GM21576 (cell line): ENCODE data around the gene PAH.
"Not testable (repeated sequence)": the region's sequence is repeated elsewhere in the genome, so short reads cannot be mapped to it uniquely, and the experiment has no call there.

ENCODE experiments used
- ATAC-seq: cut with Tn5 transposase; IDR thresholded peaks from one replicate; pipeline ENCODE4 v1.9.1; 2021; ENCODE audit warnings: mild to moderate bottlenecking, moderate library complexity; ENCODE audit not compliant: unreplicated experiment

PAH gene

DNA sequence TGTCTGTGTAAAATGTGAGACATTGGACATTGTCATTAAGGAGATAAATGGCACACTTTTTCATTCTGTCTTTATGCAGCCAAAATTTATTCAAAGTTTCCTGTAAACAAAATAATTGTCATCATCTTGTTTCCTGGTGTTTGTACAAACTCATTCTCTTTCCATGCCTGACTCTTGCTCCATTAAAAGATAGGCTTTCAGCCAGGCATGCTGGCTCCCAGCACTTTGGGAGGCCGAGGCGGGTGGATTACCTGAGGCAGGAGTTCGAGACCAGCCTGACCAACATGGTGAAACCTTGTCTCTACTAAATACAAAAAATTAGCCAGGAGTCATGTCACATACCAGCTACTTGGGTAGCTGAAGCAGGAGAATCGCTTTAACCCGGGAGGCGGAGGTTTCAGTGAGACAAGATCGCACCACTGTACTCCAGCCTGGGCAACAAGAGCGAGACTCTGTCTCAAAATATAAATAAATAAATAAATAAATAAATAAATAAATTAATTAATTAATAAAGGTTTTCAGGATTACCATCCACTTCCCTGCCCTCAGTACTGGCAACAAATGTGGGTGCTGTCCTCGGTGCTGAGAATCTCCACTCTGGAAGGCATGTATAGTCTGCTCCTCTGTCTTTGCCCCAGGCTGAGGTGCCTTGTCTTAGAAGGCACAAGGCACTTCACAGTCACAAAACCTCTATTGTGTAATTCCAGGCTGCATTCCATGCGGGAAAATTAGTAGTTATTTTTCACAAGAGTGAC, 83.2 kb downstream of the PAH start:
- no peak for ATAC-seq

DNA sequence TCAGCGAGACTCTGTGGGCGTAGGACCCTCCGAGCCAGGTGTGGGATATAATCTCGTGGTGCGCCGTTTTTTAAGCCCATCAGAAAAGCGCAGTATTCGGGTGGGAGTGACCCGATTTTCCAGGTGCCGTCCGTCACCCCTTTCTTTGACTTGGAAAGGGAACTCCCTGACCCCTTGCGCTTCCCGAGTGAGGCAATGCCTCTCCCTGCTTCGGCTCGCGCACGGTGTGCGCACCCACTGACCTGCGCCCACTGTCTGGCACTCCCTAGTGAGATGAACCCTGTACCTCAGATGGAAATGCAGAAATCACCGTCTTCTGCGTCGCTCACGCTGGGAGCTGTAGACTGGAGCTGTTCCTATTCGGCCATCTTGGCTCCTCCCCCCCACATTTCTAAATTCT, 84.2 kb downstream of the PAH start:
- not testable (repeated sequence) for ATAC-seq

DNA sequence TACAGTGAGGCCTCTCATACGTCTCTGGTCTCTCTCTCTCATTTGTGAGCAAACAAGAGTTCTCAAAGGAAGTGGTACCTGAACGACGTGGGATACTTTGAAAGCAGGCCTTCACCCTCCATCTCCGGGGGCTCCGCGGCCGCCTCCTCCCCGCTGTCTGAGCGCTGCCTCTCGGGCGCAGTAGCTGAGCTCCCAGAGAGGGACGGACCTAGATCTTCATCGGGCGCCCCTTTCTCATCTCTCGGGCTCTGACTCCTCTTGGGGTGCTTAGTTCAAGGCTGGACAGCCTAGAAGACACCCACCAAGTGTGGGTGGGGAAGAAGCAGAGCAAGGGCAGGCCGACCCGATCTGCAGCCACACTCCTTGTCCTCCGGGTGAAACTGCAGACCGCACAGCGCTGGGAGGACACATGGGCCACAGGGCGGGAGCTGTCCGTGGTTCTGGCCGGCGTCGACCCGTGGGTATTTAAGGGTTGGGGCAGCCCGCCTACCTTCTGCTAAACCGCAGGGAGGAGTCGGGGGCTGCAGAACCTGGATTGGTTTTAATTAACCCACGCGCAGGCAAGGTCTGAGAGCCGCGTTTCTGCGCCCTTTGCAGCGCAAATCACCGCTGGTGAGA, 92.7 kb downstream of the PAH start:
- ATAC-seq = no peak

DNA sequence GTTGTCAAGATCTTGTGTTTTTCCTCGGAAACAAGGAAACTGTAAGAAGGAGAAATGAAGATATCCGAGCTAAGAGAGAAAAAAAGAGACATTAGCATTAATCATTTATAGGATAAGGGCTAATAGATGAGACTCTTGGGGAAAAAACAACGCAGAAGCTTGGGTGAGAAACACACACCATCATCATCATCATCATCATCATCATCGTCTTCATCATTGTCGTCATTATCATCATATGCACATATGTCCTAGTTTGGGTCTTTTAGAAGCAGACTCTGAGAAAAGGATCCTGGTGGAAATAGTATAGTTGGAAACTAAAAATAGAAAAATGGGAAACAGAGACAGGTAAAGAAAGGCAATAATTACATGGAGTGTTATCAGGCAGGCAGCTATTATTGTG, 95.9 kb downstream of the PAH start:
- ATAC-seq = no peak

DNA sequence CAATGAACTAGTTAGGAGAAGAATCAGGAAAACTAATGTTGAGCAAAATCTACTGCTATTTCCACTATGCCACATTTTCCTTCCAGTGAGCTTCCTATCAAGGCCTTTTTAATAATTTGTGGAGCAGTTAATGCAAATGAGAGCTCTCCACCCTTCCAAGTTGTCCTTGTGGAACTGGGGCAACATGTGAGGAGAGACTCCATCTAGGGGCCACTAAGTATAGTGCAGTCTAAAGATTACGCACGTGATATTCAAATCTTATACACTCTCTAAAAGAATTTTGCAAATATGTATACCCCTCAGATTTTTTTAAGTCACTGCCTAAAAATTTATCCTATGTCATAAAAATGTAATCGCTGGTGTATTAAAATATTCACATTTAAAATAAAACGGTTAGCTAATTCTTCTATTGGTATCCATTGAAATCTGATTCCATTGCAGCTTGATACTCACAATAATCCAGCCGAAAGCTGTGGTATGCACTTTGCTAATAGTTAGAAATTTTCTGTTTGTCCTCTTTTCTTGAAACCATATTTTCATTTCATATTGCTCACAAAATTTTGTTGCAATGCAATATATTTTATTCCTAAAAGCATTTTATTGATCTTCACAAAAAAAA, 100.1 kb downstream of the PAH start:
- ATAC-seq = peak; percentile 75

DNA sequence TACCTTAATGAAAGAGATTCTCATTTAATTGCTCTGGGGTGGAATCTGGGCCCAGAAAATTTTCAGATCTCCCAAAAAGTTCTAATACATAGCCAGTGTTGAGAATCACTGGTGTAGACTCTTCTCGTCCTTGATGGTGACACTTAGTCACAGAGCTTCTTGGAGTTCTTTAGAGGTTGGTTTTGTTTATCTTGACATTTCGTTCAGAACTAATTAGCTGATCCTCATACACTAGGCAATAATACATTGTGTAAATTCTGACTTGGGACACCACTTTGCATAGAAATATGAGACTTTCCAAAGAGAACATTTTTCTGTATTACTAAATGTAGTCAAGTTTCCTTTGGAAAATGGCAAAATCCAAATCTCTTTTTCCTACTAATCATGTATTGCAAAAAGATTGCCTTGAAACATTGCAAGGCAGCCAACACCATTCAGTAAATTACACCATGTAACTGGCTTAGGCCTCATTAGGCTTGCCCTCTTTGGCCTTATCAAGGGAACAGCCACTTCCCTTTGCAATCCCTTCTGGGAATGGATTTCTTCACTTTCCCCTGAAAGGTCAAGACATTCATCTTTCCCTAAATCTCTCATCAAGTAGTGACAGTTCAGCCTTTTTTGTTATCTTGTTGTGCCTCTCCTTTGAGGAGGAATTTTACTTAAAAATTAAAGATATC, 102.2 kb downstream of the PAH start:
- no peak for ATAC-seq

DNA sequence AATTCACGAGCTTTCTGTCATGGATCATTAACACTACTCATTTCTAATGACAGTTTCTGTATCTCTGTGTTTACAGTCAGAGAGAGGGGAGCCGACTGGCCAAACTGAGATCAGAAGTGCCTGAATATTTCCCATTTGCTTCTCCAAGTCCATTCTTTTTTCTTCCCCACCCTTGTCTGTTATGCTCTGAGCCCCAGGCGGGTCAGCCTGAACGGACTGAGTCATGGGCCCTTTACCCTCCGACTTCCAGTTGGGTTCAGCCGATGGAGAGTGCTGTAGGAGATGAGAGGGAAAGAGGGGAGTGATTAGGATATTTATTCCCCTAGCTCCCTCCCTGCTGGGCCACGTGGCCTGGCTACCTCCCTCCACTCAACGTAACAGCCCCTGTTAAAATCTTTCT, 104.7 kb downstream of the PAH start:
- ATAC-seq = no peak

DNA sequence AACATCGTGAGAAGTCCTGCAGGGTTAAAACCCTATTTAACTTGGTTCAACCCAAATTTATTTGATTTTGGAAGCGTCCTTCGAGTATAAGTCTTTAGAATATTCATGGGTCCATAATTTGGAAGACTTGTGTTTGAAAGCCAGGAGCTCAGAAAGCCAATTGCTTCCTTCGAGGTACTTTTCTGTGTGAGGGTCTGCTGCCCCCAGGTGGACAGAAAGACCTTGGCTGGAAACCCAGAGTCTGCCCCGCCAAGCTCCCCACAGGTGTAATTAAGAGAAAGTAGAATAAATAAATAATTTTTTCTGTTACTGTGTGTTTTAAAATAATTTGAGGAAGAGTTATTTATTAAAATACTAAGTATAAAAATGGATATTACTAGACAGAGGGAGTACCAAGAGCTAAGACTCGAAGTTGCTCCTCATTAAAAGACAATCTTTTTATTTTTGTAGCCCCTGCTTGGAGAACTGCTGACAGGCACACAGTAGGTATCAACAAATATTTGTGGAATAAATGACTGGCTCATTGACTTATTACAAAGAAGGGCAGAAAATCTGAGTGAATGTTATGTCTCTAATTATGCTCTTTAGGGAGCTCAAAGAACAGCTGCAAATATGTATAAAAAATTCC, 105.8 kb downstream of the PAH start:
- ATAC-seq = no peak

DNA sequence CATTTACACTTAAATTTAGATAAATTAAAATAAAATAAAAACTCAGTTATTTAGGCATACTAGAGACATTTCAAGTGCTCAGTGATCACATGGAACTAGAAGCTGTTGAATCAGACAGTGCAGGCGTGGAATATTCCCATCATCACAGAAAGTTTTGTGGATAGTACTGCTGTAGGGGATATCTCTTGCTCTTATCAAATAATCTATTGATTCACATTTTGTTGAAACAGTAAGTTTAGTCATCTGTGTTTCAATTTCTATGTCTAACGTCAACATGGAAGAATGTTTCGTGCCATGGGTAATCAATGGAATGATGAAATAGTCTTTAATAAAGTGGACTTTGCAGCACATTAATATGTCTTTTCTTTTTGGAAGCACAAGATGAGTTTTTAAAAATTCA, 108.6 kb downstream of the PAH start:
- ATAC-seq = no peak

DNA sequence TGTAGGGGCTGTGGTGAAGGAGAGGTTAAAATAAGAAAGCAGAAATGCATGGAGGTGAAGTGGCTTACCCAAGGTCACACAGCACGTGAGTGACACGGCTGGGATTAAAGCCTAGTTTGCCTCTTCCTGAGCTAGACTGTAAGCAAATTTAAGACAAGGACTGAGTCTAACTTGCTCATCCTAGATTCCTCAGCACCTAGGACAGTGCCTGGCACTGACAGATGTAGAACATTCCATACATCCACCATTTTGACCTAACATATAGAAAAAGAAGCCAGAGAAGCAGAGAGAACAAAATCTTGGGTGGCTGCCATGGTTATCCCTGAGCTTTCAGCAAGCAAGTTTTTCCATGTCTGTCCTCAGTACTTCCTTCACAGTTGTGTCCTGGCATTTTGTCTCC, 110.5 kb downstream of the PAH start:
- no peak for ATAC-seq

DNA sequence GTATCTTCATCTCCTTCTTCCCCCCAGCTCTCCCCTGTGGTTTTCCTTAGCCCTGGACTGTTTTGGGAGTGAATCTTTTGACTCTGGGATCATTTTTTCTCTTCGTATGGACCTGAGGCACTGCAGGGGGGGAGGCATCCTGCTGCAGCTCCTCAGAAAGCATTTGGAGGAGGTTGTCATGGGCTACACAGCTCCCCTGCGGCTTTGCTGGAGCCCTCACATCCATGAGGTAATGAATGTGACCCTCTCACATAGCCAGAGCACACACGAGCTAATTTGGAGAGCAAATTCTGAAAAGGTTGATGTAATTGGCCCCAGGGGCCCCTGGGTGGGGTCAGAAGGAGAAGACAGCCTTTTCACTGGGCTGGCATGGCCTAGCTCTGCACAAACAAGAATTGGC, 110.9 kb downstream of the PAH start:
- no peak for ATAC-seq

DNA sequence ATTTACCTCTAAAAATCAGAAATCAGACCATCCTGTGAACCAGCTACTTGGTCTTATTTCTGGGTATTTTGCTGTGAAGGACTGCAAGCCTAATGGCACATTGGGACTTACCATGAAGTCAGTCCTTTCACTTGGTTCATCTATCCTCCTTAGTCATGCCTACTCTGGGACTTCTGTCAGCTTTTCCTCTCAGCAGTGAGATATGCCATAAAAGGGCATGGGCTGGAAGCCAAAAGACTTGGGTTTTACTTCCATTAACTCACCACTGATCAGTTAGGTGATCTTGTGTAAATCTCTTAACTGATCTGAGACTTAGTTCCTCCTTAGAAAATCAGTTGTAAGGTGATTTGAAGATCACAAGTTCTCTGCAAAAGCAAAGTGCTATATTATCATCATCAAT, 116.5 kb downstream of the PAH start:
- ATAC-seq = no peak

DNA sequence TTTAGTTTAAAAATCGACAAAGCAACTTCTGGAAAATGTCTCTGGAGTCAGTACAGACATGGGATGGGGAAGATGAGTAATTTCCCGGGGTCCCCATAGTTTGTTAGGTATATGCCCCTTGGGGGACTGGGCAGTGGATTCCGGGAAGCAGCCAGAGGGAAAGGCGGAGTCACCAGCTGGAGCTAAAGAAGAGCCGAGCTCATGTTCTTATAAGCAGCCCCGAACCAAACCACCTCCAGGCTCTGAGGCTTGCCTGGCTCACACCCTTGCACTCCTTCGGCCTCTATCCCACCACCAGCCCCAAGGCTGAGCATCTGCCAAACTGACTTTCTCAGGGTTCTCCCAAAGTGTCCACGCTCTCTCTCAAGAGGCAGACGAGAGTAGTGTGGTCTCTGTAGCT, 117.8 kb downstream of the PAH start:
- ATAC-seq = no peak

DNA sequence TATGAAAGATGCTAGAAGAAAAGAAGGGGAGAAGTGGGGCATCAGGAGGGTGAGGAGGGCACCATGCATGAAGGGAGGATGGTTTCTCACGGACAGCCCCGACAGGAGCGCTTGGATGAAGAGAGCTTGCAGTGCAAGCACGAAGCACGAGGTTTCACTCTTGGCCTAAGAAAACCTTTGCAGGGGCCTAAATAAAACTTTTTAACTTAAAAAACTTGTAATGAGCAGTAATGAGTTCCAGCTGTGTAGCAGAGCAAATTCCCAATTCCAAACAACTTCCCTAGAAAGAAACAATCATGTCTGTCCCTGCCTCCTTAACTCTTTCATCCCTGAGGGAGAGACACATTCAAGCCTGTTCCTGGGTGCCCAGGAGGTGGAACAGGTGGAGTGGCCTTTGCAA, 119.5 kb downstream of the PAH start:
- ATAC-seq = no peak

DNA sequence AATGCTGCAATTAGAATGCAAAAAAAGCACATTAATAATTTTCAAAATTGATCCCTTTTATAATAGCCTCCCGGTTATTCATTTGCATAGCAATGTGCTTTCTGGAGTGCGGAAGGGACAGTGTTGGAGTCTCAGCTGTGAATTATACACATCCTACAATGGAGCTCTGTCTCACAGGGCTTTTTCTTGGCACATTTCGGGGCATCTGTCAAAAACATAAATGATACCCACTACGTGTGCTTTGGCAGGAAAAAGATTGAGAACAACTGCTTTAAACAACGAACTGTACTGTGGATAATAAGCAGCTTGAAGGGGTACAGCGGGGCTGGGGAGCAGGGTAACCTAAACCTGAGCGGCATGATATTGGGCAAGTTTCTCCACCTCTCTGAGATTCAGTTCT, 123.1 kb downstream of the PAH start:
- no peak for ATAC-seq
